ENCODE measurements around the gene ADD1.

ADD1 gene

DNA sequence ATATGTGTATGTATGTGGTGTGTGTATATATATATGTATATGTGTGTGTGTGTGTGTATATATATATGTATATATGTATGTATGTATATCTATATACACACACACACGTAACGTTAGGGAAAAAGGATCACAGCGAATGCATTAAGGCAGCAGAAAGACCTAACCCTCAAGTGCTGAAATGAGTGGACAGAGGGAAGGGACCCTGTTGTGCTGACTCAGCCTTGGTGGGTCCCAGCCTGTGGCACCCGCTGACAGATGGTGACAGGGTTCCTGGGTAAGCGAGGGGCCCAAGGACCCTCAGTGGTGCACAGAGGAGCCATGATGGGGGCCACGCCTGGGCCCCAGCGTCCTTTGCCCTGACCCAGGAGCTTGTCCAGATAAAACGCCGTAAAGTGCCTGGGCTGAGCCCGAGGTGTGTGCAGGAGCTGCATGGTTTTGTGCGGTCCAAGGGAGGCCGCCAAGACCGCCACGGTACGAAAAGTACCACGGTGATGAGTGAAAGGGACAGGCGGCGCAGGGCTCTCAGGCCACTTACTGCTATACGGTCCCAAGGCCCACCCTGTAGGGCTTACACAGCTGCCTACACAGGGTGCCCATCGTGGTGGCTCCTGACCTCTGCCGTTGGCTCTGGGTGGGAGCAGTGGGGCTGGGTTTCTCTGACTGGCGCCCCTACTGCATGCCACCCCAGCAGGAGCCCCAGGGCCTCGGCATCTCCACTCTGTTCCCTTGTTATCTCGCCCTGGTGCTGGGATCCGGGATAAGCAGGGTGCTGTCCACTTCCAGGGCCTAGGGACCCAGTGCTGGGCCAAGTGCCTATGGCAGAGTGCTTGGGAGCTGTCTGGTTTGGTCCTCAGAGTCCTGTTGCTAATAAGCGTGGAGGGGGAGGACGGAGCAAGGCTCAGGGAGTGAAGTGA lies 40.8 kb upstream of the ADD1 start:
- no peak overlapping the region for H3K4me3 ChIP-seq (ENCODE audit: control insufficient read depth, low read depth, low read length)
- DNase-seq (ENCODE audit: low read depth): no peak
- TF ChIP-seq, protein P1, sequence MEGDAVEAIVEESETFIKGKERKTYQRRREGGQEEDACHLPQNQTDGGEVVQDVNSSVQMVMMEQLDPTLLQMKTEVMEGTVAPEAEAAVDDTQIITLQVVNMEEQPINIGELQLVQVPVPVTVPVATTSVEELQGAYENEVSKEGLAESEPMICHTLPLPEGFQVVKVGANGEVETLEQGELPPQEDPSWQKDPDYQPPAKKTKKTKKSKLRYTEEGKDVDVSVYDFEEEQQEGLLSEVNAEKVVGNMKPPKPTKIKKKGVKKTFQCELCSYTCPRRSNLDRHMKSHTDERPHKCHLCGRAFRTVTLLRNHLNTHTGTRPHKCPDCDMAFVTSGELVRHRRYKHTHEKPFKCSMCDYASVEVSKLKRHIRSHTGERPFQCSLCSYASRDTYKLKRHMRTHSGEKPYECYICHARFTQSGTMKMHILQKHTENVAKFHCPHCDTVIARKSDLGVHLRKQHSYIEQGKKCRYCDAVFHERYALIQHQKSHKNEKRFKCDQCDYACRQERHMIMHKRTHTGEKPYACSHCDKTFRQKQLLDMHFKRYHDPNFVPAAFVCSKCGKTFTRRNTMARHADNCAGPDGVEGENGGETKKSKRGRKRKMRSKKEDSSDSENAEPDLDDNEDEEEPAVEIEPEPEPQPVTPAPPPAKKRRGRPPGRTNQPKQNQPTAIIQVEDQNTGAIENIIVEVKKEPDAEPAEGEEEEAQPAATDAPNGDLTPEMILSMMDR (conservative IDR thresholded peaks at IDR 0.05; ENCODE audit: control insufficient read depth, insufficient read depth, low read depth, low read length): no peak

DNA sequence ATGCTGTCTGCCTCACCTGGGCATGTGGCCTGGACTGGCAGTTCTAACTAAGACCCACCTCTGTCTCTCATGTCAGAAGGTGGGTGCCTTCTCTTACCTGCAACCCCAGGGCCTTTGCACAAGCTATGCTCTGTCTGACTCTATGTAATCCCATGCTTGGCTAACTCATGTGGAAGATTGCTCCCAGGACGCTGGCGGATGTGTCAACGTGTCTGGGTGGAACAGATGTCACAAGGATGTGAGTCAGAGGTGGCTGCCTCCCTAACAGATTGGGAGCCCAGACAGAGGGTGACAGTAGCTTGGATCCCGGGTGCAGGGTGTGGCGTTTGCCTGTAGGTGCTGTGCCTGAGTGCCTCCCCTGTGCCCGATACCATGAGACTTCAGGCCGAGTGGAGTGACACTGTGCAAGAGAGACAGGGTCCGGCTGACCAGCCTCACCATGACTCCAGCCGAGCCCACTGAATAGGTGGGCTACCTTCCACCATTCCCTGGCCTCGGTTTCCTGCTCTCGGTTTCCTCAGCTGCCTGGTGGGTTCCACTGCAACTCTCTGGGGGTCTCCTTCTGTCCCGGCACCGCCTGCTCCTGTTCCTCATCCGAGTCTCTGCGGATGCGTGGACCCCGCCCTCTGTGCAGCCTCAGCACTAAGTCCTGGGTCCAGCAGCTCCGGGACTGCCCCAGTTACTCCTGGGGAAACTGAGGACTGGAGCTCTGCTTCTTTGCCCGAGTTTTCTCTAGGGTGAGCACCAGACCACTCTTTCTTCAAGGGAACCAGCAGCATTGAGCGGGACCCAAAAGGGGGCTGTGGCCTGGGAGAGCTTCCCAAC lies 39.8 kb upstream of the ADD1 start:
- no peak overlapping the region for H3K4me3 ChIP-seq (ENCODE audit: control insufficient read depth, low read depth, low read length)
- TF ChIP-seq, protein P1 (conservative IDR thresholded peaks at IDR 0.05; ENCODE audit: control insufficient read depth, insufficient read depth, low read depth, low read length): no peak
- no peak for DNase-seq (ENCODE audit: low read depth)

DNA sequence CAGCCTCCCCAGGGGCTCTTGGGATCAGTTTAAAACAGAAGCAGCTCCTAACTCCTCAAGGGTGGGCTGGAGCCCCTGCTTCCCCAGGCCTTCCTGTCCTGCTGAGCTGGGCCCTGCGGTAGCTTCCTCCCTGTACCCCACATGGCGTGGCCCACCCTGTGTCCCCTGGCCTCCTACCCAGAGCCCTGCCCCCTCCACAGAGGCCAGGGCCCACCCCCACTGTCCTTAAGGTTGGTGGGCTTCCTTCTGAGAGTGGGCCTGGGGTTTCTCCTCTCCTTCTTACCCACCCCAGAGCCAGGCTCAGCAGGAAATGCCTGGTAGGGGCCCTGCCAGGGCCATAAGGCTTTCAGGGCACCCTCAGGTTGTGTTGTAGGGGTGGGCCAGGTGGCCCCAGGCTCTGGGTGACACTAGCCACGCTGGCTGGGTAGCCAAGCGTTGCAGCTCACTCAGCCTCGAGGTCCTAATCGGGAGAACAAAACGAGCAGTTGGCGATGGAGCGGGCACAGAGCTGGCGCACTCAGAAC lies 39.1 kb upstream of the ADD1 start:
- TF ChIP-seq, protein P1 (conservative IDR thresholded peaks at IDR 0.05; ENCODE audit: control insufficient read depth, insufficient read depth, low read depth, low read length): no peak
- no peak for DNase-seq (ENCODE audit: low read depth)
- H3K4me3 ChIP-seq (ENCODE audit: control insufficient read depth, low read depth, low read length): no peak overlapping the region

DNA sequence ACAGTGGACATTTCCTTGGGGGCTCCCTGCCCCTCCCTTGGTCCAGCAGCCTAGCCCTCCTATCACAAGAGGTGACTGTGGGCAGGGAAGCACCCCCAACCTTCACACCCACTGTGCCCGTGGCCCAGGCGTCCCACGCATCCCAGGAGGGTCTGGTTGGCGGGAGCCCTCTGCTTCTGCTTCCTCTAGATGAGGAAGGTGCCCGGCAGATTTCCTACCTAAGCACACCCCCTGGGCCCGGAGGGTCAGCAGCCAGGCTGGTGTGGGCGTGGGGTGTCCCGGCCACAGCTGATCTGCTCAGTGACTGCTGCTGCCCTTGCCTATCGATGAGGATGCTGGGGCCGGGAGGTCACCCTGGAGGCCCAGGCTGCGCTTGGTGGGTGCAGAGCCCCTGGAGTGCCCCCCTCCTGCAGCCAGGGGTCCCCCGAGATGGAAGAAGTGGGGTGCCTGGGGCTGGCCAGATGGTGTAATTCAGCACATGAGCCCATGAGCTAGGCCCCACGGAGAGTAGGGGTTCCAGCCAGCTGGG lies 38.6 kb upstream of the ADD1 start:
- H3K4me3 ChIP-seq (ENCODE audit: control insufficient read depth, low read depth, low read length): no peak overlapping the region
- no peak for DNase-seq (ENCODE audit: low read depth)
- TF ChIP-seq, protein P1 (conservative IDR thresholded peaks at IDR 0.05; ENCODE audit: control insufficient read depth, insufficient read depth, low read depth, low read length): no peak

DNA sequence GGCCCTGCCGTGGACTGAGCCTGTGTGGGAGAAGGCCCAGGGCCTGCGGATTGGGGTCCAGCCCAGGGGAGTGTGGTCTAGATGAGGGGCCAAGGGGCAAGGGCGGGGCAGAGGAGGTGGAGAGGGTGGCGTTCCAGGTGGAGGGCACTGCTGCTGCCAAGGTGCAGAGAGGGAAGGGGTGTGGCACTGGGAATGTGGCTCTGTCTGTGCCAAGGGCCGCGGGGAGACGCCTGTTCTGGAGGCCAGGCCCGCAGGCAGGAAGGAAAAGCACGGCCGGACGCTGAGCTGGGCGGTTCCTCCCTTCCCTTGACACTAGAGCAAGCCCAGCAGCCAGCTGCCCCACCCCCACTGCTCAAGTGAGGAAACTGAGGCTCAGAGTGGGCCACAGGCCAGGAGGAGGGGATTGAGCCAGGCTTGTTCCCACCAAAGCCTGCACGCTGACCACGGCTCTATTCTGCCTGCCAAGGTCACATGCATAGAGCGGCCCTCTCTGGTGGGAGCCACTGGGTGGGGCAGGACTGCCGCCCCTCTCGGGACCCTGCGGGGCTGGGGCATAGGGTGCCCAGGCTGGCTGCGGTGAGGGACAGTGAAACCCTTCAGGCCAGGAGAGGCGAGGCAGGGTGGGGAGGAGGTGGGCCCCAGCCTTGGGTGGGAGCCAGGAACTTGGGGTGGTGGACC lies 37.8 kb upstream of the ADD1 start:
- no peak for DNase-seq (ENCODE audit: low read depth)
- no peak overlapping the region for H3K4me3 ChIP-seq (ENCODE audit: control insufficient read depth, low read depth, low read length)
- TF ChIP-seq, protein P1 (conservative IDR thresholded peaks at IDR 0.05; ENCODE audit: control insufficient read depth, insufficient read depth, low read depth, low read length): no peak

Data from fibroblast of mammary gland (primary cell).